Neural cell (in vitro differentiated cells): ENCODE measurements around the gene RBM19.

Experiments used
- EP300 ChIP-seq: fragments of 450-650 bp; conservative IDR thresholded peaks from 2 replicates; pipeline ENCODE4 v1.6.1; 2014; ENCODE audit warnings: antibody characterized with exemption, mild to moderate bottlenecking, moderate library complexity; ENCODE audit not compliant: poor library complexity, severe bottlenecking
- EZH2 ChIP-seq: fragments of 200-600, 300-800 bp; shearing (Covaris generic), sonication (generic); IDR thresholded peaks from 2 replicates; pipeline ENCODE4 v1.6.1; 2014; ENCODE audit warnings: antibody characterized with exemption, low read length, borderline replicate concordance, mild to moderate bottlenecking; ENCODE audit not compliant: insufficient read depth, poor library complexity, severe bottlenecking
- MXI1 ChIP-seq: fragments of 450-650 bp; conservative IDR thresholded peaks from 2 replicates; pipeline ENCODE4 v1.6.1; 2014; ENCODE audit warnings: antibody characterized with exemption, mild to moderate bottlenecking; ENCODE audit not compliant: poor library complexity, severe bottlenecking
- POLR2AphosphoS5 ChIP-seq: IDR thresholded peaks from 2 replicates; pipeline ENCODE4 v1.6.1; 2012
- RAD21 ChIP-seq: fragments of 450-650 bp; conservative IDR thresholded peaks from 2 replicates; pipeline ENCODE4 v1.6.1; 2014; ENCODE audit warnings: antibody characterized with exemption, mild to moderate bottlenecking, moderate library complexity
- REST ChIP-seq: IDR thresholded peaks from 2 replicates; pipeline ENCODE4 v1.6.1; 2012; ENCODE audit warnings: borderline replicate concordance
- SMC3 ChIP-seq: fragments of 450-650 bp; conservative IDR thresholded peaks from 2 replicates; pipeline ENCODE4 v1.6.1; 2014; ENCODE audit warnings: antibody characterized with exemption, mild to moderate bottlenecking, moderate library complexity; ENCODE audit not compliant: poor library complexity
- TAF1 ChIP-seq: IDR thresholded peaks from 2 replicates; pipeline ENCODE4 v1.6.1; 2012; ENCODE audit warnings: low read depth
- TF ChIP-seq, protein P1 (sequence below): fragments of 450-650 bp; IDR thresholded peaks from 2 replicates; pipeline ENCODE4 v1.5.1; 2014; ENCODE audit warnings: antibody characterized with exemption, mild to moderate bottlenecking, moderate library complexity; ENCODE audit not compliant: poor library complexity, severe bottlenecking

- TF ChIP-seq, protein P1, sequence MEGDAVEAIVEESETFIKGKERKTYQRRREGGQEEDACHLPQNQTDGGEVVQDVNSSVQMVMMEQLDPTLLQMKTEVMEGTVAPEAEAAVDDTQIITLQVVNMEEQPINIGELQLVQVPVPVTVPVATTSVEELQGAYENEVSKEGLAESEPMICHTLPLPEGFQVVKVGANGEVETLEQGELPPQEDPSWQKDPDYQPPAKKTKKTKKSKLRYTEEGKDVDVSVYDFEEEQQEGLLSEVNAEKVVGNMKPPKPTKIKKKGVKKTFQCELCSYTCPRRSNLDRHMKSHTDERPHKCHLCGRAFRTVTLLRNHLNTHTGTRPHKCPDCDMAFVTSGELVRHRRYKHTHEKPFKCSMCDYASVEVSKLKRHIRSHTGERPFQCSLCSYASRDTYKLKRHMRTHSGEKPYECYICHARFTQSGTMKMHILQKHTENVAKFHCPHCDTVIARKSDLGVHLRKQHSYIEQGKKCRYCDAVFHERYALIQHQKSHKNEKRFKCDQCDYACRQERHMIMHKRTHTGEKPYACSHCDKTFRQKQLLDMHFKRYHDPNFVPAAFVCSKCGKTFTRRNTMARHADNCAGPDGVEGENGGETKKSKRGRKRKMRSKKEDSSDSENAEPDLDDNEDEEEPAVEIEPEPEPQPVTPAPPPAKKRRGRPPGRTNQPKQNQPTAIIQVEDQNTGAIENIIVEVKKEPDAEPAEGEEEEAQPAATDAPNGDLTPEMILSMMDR, result no peak
- TF ChIP-seq POLR2AphosphoS5 (no peak), EZH2 (no peak), RAD21 (no peak), TAF1 (no peak), REST (no peak), EP300 (no peak), MXI1 (no peak), SMC3 (no peak)
Observed at GRCh38 chr12:113870035-113870434, 96.1 kb downstream of the RBM19 start.
